NCI-H146 treated with DMSO at 0.1 percent for 48 hours (cell line): ENCODE results near the gene KAT6B.
"Not testable (repeated sequence)": the region's sequence is repeated elsewhere in the genome, so short reads cannot be mapped to it uniquely, and the experiment has no call there.

ENCODE experiments used
- DNase-seq: peaks from one replicate; lab custom pipeline; 2025; ENCODE audit not compliant: unreplicated experiment; lab: John Stamatoyannopoulos, UW

Gene KAT6B

GRCh38 chr10:74917481-74918077 is 91.2 kb downstream of the KAT6B start:
- no peak for DNase-seq

DNA sequence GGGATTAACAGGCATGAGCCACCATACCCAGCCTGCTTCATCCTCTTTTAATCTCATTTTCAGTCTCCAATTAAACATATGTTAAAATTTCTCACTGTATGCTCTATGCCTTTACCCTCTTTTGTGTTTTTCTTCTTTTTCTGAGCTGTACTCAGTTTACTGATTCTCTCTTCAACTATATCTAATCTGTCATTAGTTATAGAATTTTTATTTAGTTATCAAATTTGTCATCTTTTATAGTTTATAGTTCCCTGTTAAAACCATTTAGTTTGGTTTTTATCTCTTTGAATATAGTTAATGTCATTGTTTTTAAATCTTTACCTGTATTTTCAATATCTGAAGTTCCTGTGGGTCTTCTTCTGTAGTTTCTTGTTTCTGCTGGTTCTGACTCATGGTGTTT is 93.3 kb downstream of the KAT6B start:
- DNase-seq = no peak

DNA sequence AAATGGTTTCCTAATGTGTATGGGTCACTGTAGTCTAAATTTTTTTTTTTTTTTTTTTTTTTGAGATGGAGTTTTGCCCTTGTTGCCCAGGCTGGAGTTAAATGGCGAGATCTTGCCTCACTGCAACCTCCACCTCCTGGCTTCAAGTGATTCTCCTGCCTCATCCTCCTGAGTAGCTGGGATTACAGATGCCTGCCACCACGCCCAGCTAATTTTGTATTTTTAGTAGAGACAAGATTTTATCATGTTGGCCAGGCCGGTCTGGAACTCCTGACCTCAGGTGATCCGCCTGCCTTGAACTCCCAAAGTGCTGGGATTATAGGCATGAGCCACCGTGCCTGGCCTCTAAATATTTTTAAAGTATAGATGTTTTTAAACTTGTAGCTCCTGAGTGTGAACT is 94.7 kb downstream of the KAT6B start:
- DNase-seq = not testable (repeated sequence)

- peak; percentile 97 for DNase-seq
These were observed 95.3 kb downstream of the KAT6B start for GRCh38 chr10:74921744-74922143.

DNA sequence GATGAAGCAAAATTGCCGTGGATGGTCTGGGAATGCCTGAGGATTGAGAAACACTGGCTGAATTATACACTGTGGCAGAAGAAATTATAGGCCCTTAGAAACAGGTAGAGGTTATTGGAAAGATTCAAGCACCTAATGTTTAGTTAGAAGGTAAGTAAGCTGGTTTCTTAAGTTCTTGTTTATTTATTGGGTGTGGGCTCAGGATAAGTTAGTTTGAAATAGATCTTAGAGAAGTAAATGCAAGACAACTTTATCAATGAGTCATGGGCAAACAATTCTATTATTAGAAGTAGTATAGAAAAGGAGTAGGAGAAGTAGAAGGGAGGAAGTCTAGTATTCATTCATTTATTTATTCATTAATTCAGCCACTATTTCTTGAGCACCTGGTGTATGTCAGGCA is 96.5 kb downstream of the KAT6B start:
- DNase-seq = no peak

DNA sequence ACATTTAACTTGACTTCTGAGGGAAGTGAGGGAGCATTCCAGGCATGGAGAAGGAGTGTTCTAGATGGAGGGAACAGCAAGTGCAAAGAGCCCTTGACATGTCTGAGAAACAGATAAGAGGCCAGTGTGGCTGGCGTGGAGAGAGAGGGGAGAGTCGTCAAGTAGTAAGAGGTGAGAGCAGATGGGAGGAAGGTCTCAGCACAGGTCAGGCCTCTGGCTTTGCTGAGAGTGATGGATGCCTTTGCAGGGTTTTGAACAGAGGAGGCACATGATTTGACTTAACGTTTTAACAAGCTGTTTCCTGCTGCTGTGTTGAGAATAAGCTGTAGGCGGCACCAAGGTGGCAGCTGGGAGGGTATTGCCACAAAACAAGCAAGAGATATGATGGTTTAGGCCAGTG is 97.2 kb downstream of the KAT6B start:
- DNase-seq = no peak

GRCh38 chr10:74924251-74924963 is 98.0 kb downstream of the KAT6B start:
- no peak for DNase-seq

DNA sequence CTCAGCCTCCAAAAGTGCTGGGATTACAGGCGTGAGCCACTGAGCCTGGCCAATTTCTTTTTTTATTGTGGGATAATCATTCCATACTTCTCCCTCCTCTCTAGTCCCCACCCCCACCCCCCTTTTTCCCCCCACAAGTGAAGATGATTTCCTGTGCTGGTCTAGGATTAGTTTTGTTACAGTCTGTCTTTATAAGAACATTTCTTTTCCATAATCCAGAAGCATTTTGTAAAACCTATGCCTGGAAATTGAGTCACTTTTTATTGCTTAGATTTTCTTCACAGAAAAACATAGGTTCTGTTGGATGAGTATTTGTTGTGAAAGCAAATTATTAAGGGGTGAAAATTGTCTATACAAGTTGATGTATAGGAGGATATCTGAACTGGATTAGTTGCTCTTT is 98.9 kb downstream of the KAT6B start:
- no peak for DNase-seq

GRCh38 chr10:74925708-74926107 is 99.3 kb downstream of the KAT6B start:
- DNase-seq = no peak

- DNase-seq = no peak
These were observed 100.6 kb downstream of the KAT6B start for GRCh38 chr10:74926791-74927585.

DNA sequence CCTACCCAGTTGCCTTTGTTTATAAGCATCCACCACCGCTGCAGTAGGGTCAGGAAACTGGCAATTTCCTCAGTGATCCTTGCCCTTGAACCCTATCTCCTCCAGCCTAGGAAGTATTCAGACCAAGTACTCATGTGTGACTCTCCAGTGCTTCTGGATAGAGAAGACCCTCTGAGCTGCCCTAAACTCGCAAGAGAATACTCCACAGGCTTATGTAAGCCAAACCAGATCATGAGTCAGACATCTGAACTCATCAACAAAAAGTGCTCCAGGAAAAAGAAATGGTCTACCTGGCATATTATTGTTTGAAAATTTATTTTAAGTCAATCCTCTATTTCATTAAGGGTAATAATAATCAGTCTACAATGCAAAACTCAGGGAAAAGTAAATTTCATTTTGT is 101.3 kb downstream of the KAT6B start:
- DNase-seq = no peak

DNA sequence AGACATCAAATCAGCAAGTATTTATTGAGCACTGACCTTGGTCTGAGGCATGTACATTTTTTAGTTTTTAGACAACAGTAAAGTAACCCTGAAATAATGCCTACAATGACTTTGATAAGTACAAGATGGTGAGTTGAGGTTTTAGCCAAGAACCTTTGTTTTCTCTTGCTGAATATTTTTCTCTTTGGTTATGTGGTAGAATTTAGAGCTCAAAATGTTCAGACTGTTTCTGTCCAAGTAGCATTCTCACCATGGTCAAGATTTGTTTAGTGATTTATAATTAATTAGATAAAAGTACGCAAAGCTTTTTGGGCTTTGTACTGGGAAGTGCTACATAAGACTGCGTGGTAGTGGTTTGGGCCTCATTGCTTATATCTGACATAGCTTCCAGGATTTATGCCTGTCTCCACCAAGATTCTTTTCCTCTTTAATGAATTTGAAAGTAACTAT is 102.4 kb downstream of the KAT6B start:
- DNase-seq = no peak

DNA sequence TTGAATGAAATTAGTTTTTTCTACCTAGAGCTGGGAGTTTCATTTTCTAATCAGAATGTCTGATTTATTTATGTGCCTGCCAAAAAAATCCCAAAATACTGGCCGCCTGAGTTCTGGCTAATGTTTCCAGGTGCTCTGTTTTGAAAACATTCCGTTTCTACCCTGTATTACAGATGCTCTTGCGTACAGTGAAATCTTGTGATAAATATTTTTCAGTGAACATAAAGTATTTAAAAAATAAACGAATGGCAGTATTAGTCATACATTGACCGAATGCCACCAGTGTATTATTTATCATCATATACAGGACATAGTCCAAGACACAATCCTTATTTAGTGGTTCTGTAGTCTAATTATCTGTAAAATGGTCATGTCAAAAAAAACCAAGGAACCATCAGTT is 102.8 kb downstream of the KAT6B start:
- DNase-seq = no peak

GRCh38 chr10:74930965-74931364 is 104.6 kb downstream of the KAT6B start:
- DNase-seq = no peak

DNA sequence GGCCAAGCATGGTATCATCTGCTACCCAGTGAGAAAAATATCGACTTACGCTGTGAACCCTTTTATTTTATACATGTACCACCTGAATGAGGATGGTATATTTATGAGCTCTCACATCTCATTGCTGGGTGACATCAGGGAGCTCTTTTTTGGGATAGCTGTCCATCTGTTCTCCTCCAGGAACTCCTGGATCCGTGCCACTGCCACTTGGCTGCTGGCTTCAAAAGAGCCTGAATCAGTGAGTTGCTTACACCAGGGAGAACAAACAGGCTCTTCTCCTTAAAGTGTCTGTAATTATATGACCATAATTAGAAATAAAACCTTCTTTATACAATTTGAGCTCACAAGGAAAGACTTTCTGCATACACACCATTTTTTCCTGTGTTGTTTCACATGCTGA is 106.2 kb downstream of the KAT6B start:
- DNase-seq = no peak

DNA sequence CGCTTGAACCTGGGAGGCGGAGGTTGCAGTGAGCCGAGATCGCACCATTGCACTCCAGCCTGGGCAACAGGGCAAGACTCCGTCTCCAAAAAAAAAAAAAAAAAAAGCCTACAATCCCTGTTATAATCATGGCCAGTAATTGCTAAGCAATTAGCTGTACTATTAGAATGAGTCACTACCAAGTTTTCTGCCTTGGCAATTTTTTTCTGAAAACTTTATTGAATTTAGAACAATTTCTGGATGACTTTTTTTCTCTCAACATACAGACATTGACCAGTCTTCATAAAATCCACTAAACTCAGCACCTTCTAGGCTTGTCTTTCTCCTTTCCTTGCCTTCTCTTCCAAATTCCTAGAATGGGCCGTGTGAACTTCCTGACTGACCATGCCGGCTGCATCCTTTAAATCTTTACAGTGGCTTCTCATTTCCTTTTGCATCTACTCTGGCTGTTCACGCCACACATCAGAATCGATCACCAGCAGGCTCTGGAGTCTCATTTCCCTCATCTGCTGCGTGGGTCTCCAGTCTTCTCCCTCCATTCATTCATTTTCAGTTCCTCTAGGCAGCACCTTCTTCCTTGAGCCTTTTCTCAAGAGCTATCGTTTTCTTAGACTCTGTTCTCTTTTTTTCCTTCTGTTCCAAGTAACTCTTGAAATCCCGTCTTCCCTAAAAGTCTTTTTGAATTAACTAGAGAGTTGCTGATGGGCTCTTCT is 107.9 kb downstream of the KAT6B start:
- DNase-seq = no peak

GRCh38 chr10:74936577-74937265 is 110.3 kb downstream of the KAT6B start:
- DNase-seq = no peak

DNA sequence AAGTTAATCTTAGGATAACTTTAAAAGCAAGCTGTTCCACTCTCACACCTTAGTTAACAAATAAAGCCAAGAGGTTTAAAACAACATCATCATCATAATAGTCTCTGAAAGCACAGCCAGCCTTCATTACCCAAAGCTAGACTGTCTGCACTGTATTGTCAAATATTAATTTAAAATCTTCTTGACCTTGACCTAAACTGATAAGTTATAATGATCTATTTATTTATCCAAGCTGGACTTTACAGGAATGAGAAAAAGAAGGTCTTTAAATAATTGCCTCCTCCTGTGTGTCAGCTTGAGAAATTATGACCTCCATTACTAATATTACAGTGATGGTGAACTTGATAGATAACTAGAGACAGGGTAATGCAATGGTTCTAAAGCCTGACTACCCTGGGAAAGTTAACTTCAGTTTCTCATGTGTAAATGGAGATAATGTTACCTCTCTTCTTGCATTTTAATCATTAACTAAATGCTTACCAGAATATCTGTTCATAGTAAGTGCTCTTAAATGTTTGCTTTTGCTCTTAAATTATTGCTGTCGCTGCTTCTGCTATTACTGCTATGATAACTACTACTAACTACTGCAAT is 111.0 kb downstream of the KAT6B start:
- no peak for DNase-seq

DNA sequence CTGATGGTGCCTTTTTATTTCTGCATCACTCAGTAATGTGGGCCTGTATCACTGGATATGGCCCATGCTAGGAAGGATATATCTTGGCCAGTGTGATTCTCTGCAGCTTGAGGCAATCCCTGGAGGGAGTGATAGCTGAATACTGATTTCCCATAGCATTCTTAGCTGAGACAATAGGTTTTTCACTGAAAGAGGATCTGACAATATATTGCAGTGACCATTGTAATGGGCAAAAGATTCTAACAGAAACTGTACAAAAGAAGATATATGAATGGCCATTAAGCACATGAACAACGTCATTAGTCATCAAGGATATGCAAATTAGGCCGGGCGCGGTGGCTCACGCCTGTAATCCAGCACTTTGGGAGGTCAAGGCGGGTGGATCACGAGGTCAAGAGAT is 117.8 kb downstream of the KAT6B start:
- DNase-seq = no peak

- peak; percentile 86 for DNase-seq
These were observed 121.5 kb downstream of the KAT6B start for GRCh38 chr10:74947781-74948401.
